IPS-15b (cell line): ENCODE data around the gene ADTRP.

ENCODE experiments used
- H3K27me3 ChIP-seq: one replicate; pipeline ENCODE4 v1.6.1; 2013; ENCODE audit warnings: low read length; ENCODE audit not compliant: control insufficient read depth, insufficient read depth
- H3K36me3 ChIP-seq: one replicate; pipeline ENCODE4 v1.6.1; 2013; ENCODE audit warnings: low read length; ENCODE audit not compliant: control insufficient read depth, insufficient read depth
- H3K4me1 ChIP-seq: one replicate; pipeline ENCODE4 v1.6.1; 2013; ENCODE audit warnings: mild to moderate bottlenecking, low read length; ENCODE audit not compliant: control insufficient read depth, insufficient read depth
- H3K4me3 ChIP-seq: one replicate; pipeline ENCODE4 v1.5.1; 2013; ENCODE audit warnings: low read depth, low read length
- H3K9ac ChIP-seq: one replicate; pipeline ENCODE4 v1.6.1; 2013; ENCODE audit warnings: low read depth, mild to moderate bottlenecking, low read length
- H3K9me3 ChIP-seq: one replicate; pipeline ENCODE4 v1.6.1; 2013; ENCODE audit warnings: mild to moderate bottlenecking, low read length; ENCODE audit not compliant: control insufficient read depth, insufficient read depth

Gene ADTRP

DNA sequence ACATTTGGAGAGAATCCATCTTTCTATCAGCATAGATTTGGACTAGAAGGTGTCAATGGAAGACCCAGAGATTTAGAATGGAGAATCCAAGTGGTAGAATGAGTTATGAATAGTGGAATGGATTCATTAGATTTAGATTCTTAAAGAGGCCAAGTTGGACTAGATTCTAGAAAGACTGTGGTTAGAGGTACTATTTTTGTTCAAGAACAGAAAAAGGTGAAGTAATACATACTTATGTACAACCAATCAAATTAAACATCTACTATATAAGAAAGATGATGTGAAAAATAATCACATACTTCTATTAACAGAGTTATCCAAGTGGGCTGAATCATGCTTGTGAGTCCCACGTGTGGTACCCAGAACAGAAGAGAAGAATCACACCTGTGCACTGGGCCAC, 33.8 kb upstream of the ADTRP start:
- Histone ChIP-seq H3K9me3 (no peaks in the 10 kb centered on the region), H3K36me3 (no peaks in the 10 kb centered on the region), H3K9ac (no peak overlapping the region), H3K27me3 (no peaks in the 10 kb centered on the region), H3K4me3 (no peak overlapping the region), H3K4me1 (no peaks in the 10 kb centered on the region)

- Histone ChIP-seq H3K36me3 (no peaks in the 10 kb centered on the region), H3K4me1 (no peaks in the 10 kb centered on the region), H3K27me3 (no peaks in the 10 kb centered on the region), H3K9me3 (no peaks in the 10 kb centered on the region), H3K9ac (no peak overlapping the region), H3K4me3 (no peak overlapping the region)
Observed at GRCh38 chr6:11811644-11812264, 33.2 kb upstream of the ADTRP start.

DNA sequence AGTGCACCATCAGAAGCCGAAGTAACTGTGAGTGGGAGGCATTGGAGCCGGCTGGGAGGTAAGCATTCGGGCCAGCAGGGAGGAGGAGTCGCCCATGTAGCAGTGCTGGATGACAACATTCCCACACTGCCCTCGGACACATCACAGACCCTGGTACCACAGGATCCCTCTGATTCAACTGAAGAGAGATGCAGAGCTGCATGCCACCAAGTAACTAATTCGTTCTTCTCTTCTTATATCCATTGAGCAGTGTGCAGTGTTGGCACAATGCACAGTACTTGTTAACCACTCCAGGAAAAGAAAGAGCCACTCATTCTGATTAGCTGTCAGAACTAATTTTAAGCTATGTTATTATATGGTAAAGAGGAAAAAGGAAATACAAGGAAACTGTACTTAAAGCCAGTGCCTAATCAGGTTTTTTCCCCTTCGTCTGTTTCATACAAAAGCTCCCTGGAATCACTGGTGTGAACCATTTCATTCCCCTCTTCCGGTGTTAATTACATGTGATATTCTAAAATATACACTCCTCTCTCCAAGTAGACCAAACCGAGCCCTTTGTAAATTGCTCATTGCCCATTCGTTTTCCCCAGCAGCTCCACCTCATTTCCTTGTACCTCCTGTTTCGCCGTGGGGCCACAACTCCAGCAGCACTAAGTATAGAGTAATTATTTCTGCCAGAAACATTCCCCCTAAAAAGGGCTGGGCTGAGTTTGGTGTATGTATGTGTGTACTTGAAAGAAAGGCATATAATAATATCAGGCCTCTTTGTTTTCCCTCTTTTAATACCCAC, 32.4 kb upstream of the ADTRP start:
- H3K9ac ChIP-seq, result no peak overlapping the region
- no peaks in the 10 kb centered on the region for H3K36me3 ChIP-seq
- no peak overlapping the region for H3K4me3 ChIP-seq
- no peaks in the 10 kb centered on the region for H3K4me1 ChIP-seq
- H3K9me3 ChIP-seq, result no peaks in the 10 kb centered on the region
- no peaks in the 10 kb centered on the region for H3K27me3 ChIP-seq

- H3K9ac ChIP-seq, result no peak overlapping the region
- H3K27me3 ChIP-seq, result no peaks in the 10 kb centered on the region
- no peaks in the 10 kb centered on the region for H3K4me1 ChIP-seq
- no peaks in the 10 kb centered on the region for H3K36me3 ChIP-seq
- H3K4me3 ChIP-seq, result no peak overlapping the region
- H3K9me3 ChIP-seq, result no peaks in the 10 kb centered on the region
Observed at GRCh38 chr6:11810039-11810541, 31.5 kb upstream of the ADTRP start.

- Histone ChIP-seq H3K36me3 (no peaks in the 10 kb centered on the region), H3K4me3 (no peak overlapping the region), H3K9me3 (no peaks in the 10 kb centered on the region), H3K9ac (no peak overlapping the region), H3K4me1 (no peaks in the 10 kb centered on the region), H3K27me3 (no peaks in the 10 kb centered on the region)
Observed at GRCh38 chr6:11808054-11808453, 29.5 kb upstream of the ADTRP start.

- Histone ChIP-seq H3K36me3 (no peaks in the 10 kb centered on the region), H3K9ac (no peak overlapping the region), H3K4me1 (no peaks in the 10 kb centered on the region), H3K9me3 (no peaks in the 10 kb centered on the region), H3K4me3 (no peak overlapping the region), H3K27me3 (no peaks in the 10 kb centered on the region)
Observed at GRCh38 chr6:11806561-11807317, 28.1 kb upstream of the ADTRP start.

GRCh38 chr6:11805259-11806053, 26.9 kb upstream of the ADTRP start:
- no peaks in the 10 kb centered on the region for H3K9me3 ChIP-seq
- H3K4me3 ChIP-seq, result no peak overlapping the region
- no peaks in the 10 kb centered on the region for H3K36me3 ChIP-seq
- no peaks in the 10 kb centered on the region for H3K27me3 ChIP-seq
- no peak overlapping the region for H3K9ac ChIP-seq
- H3K4me1 ChIP-seq, result no peaks in the 10 kb centered on the region

DNA sequence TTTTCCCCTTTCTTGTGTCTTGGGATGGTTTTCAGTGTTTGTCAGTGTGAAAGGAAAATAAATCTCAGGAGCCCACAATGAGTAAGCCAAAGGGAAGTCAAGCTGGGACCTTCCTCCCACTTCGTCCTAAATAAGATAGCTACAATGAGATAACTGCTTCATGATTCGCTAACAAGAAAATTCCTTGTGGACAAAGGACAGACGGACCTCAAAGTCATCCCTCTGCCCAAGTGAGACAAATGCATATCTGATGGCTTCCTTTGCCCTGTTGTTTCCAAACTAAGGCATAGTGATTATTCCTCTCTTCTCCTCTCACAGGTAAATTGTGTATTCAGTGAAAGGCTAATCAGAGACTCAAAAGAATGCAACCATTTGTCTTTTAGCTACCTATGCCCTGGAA, 26.1 kb upstream of the ADTRP start:
- H3K9me3 ChIP-seq, result no peaks in the 10 kb centered on the region
- H3K9ac ChIP-seq, result no peak overlapping the region

DNA sequence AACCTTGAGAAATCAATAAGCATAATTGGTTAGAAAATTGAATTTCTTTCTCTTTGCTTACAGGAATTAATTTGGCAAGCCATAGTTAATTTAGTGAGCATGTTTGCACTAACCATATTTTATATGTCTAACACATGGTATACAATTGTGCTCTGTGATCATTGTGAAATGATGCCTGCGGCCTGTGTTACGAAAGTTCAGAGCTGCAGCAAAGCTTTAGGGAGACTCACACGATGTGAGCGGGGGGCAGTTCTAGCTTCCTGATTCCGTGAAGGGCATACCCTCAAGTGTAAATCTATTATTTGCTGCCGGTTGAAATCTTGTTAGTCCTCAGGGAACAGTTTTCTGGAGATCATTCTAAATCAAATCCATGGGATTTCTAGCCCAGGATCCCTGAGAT, 25.5 kb upstream of the ADTRP start:
- H3K4me1 ChIP-seq, result no peaks in the 10 kb centered on the region
- H3K36me3 ChIP-seq, result no peaks in the 10 kb centered on the region
- no peaks in the 10 kb centered on the region for H3K27me3 ChIP-seq
- no peaks in the 10 kb centered on the region for H3K9me3 ChIP-seq
- H3K9ac ChIP-seq, result no peak overlapping the region
- no peak overlapping the region for H3K4me3 ChIP-seq

More for the DNA sequence above, 26.1 kb upstream of the ADTRP start:
- Histone ChIP-seq H3K27me3 (no peaks in the 10 kb centered on the region), H3K4me1 (no peaks in the 10 kb centered on the region), H3K36me3 (no peaks in the 10 kb centered on the region), H3K4me3 (no peak overlapping the region)

- H3K4me3 ChIP-seq, result no peak overlapping the region
- no peaks in the 10 kb centered on the region for H3K36me3 ChIP-seq
- H3K9ac ChIP-seq, result no peak overlapping the region
- H3K9me3 ChIP-seq, result no peaks in the 10 kb centered on the region
- no peaks in the 10 kb centered on the region for H3K4me1 ChIP-seq
- H3K27me3 ChIP-seq, result no peaks in the 10 kb centered on the region
Observed at GRCh38 chr6:11803591-11803971, 25.0 kb upstream of the ADTRP start.

GRCh38 chr6:11802886-11803590, 24.4 kb upstream of the ADTRP start:
- Histone ChIP-seq H3K9ac (no peak overlapping the region), H3K9me3 (no peaks in the 10 kb centered on the region), H3K27me3 (no peaks in the 10 kb centered on the region), H3K4me3 (no peak overlapping the region), H3K36me3 (no peaks in the 10 kb centered on the region), H3K4me1 (no peaks in the 10 kb centered on the region)
